Astrocyte of the cerebellum (primary cell): ENCODE data around the gene SDCCAG8.

Experiments used
- DNase-seq: peaks from one replicate; pipeline ENCODE4 v3.0.0-alpha.2; 2011; ENCODE audit warnings: low read depth
- H3K4me3 ChIP-seq: 2 replicates; pipeline ENCODE4 v1.5.1; 2011; ENCODE audit warnings: mild to moderate bottlenecking, low read depth, low read length, moderate library complexity
- CTCF ChIP-seq: IDR thresholded peaks from 2 replicates; pipeline ENCODE4 v1.5.1; 2012; ENCODE audit warnings: low read length, low read depth, moderate library complexity, mild to moderate bottlenecking; ENCODE audit errors: missing control alignments
- in situ Hi-C: cut with HindIII; loops from 2 replicates; pipeline ENCODE4 v1.10.0; 2017; ENCODE audit warnings: low sequenced_read_pairs

The SDCCAG8 gene

GRCh38 chr1:243465081-243465480 is 209.2 kb downstream of the SDCCAG8 start:
- TF ChIP-seq CTCF = no peak
- in situ Hi-C loops = no loop called here
- no peak for DNase-seq

DNA sequence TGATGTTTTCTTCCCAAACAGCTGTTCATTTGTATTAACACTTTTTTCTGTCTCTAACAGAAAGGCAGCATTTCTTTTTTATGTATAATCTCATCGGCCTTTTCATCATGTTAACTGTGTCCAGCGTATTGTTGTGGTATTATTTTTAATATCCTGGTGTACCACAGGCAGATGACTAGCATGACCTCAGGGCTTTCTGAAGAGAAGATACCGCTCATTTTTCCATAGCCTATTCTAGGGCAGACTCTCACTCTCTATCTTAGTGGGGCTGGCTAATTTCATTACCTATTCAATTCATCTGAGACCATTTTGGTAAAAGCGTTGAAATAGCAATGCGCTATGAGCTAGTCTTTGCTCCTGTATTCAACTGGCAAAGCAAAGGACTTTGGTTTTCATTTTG is 209.9 kb downstream of the SDCCAG8 start:
- in situ Hi-C loops = no loop called here
- no peak for DNase-seq
- H3K4me3 ChIP-seq = no peak overlapping the region
- TF ChIP-seq CTCF = no peak

More at GRCh38 chr1:243465081-243465480, 209.2 kb downstream of the SDCCAG8 start:
- no peak overlapping the region for H3K4me3 ChIP-seq

DNA sequence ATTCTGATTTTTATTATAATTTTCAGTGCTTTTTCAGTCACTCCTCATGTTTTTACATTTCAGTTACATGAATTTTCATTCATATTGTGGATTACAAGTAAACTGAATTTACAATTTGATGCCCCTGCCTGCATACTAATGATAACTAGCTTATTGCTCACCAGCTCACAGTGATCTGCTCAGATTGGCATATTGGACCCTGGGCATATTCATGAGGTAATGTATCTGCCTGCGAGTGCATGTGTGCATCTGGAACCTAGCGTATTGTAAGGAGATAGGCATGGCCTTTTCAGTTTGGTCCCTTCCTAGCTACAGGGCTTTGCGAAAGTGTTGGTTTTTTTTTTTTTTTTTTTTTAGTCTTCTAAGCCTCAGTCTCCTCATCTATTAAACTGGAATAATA is 213.7 kb downstream of the SDCCAG8 start:
- in situ Hi-C loops = no loop called here
- TF ChIP-seq CTCF = no peak
- DNase-seq = no peak
- no peak overlapping the region for H3K4me3 ChIP-seq

- no peak for DNase-seq
- in situ Hi-C loops = no loop called here
- TF ChIP-seq CTCF = peak; percentile 23
- no peak overlapping the region for H3K4me3 ChIP-seq
These were observed 214.7 kb downstream of the SDCCAG8 start for GRCh38 chr1:243470502-243470901.

DNA sequence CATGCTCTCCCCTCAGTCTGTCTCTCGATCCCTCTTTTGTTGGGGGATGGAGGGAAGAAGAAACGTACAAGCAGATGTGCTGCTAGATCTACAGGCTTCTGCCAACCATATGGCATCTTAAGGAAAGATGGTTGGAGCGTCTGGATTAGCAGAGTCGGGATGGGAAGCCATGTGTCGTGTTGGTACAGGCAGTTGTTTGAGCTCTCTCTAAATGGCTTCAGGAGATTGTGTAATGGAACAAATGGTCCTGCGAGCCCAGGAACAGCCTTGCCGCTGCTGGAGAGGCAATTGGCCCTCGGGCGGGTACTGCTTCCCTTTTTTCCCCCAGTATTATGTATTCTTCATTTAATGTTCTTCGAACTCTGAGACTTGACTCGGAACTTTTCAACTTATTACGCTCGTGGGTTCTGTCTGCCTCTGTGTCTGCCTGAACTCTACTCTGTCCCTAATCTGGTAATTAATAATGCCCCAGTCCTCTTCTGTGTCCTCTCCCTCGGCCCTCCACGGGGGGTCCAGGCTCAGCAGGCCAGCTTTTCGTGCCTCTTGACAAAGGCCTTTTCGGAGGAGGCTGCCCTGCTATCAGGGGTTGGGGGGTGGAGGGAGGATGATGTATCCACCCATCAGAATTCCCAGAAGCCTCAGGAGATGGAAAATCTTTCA is 215.3 kb downstream of the SDCCAG8 start:
- no peak for DNase-seq
- no peak for TF ChIP-seq CTCF
- H3K4me3 ChIP-seq = no peak overlapping the region
- in situ Hi-C loops = no loop called here

DNA sequence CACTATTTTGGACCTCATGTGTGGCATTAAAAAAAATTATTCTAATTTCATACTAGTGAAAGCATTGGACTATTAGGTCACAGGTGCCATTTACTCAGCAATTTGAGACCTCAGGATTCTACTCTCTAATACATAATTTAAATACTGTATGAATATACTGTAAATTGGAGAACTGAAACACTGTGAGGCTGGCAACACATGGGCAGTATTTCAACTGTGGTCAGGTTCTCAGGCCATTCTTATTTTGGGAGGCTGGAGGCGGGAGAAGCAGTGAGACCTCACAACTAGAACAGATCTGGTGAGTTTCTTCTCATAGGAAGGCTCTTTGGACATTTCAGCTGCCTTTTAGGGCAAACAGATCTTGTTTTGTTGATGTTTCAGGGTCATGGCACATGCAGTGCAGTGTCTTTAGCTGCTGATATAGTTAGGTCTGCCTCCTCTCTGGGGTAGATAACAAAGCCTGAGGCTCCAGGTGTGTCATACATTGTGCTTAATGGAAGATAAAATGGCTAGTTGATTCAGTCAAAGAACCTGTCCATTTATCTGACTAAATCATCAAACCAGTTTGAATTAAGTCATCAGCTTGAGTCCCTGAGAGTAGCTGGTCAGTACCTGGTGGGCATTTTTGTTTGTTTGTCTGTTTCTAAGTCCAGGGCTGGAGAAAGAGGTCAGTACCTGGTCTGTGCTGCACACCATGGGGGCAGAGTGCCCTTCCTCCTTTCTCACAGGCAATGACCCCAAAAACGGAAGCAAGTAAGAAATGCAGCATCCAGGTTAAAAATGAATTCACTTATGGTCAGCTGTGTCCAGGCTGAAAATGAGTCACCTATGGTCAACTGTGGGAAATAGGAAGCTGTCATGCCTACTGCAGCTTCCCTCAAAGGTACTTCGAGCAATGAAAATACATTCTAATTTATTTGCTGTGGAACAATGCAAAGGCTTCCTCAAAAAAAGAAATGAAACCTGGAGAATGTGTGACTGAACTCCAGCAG is 216.2 kb downstream of the SDCCAG8 start:
- no peak for DNase-seq
- no peak overlapping the region for H3K4me3 ChIP-seq
- in situ Hi-C loops = no loop called here
- no peak for TF ChIP-seq CTCF
